ENCODE data around the gene CPED1.
A peak's percentile ranks its signal among the peaks of the same experiment; 100 is the strongest.
"Not testable (repeated sequence)": the region's sequence is repeated elsewhere in the genome, so short reads cannot be mapped to it uniquely, and the experiment has no call there.

CPED1 gene

GRCh38 chr7:121267612-121268011, 279.1 kb downstream of the CPED1 start:
- DNase-seq: no peak

GRCh38 chr7:121269798-121270197, 281.3 kb downstream of the CPED1 start:
- DNase-seq: no peak

- no peak for DNase-seq
These were observed 282.6 kb downstream of the CPED1 start for GRCh38 chr7:121271098-121271497.

GRCh38 chr7:121271916-121272315, 283.4 kb downstream of the CPED1 start:
- no peak for DNase-seq

GRCh38 chr7:121272676-121273075, 284.2 kb downstream of the CPED1 start:
- DNase-seq: no peak

GRCh38 chr7:121273467-121274167, 285.1 kb downstream of the CPED1 start:
- no peak for DNase-seq

- no peak for DNase-seq
These were observed 286.0 kb downstream of the CPED1 start for GRCh38 chr7:121274467-121274866.

- DNase-seq: no peak
These were observed 286.7 kb downstream of the CPED1 start for GRCh38 chr7:121275204-121275603.

- no peak for DNase-seq
These were observed 287.8 kb downstream of the CPED1 start for GRCh38 chr7:121276313-121276712.

- peak; percentile 79 for DNase-seq
These were observed 289.9 kb downstream of the CPED1 start for GRCh38 chr7:121278120-121279021.

GRCh38 chr7:121279060-121279620, 290.6 kb downstream of the CPED1 start:
- DNase-seq: peak; percentile 76

GRCh38 chr7:121279822-121280221, 291.3 kb downstream of the CPED1 start:
- peak; percentile 28 for DNase-seq

- peak; percentile 42 for DNase-seq
These were observed 292.1 kb downstream of the CPED1 start for GRCh38 chr7:121280656-121281055.

GRCh38 chr7:121282129-121282528, 293.6 kb downstream of the CPED1 start:
- DNase-seq: no peak

GRCh38 chr7:121285066-121285667, 296.7 kb downstream of the CPED1 start:
- DNase-seq: no peak

GRCh38 chr7:121286186-121286585, 297.7 kb downstream of the CPED1 start:
- DNase-seq: no peak

GRCh38 chr7:121286742-121287734, 298.5 kb downstream of the CPED1 start:
- DNase-seq: peak; percentile 74

GRCh38 chr7:121288894-121289293, 300.4 kb downstream of the CPED1 start:
- DNase-seq: peak; percentile 86

- not testable (repeated sequence) for DNase-seq
These were observed 301.4 kb downstream of the CPED1 start for GRCh38 chr7:121289930-121290329.

GRCh38 chr7:121294448-121294992, 306.0 kb downstream of the CPED1 start:
- no peak for DNase-seq

- DNase-seq: no peak
These were observed 309.3 kb downstream of the CPED1 start for GRCh38 chr7:121297843-121298242.

- DNase-seq: peak; percentile 28
These were observed 310.3 kb downstream of the CPED1 start for GRCh38 chr7:121298831-121299239.

All from fibroblast of skin of right biceps (primary cell).